ENCODE results near the gene A4GNT.

Gene A4GNT

GRCh38 chr3:138078096-138078495 is 54.1 kb downstream of the A4GNT start:
- no peak overlapping the region for H3K4me3 ChIP-seq (ENCODE audit: low read length, poor library complexity, severe bottlenecking)
- no peak overlapping the region for H3K9ac ChIP-seq (ENCODE audit: low read depth, low read length, poor library complexity, severe bottlenecking)
- TF ChIP-seq CTCF (conservative IDR thresholded peaks at IDR 0.05; ENCODE audit: low read length) (no peak), EZH2phosphoT487 (IDR thresholded peaks at IDR 0.05; ENCODE audit: borderline replicate concordance) (no peak)

More at GRCh38 chr3:138078096-138078495, 54.1 kb downstream of the A4GNT start:
- H3K36me3 ChIP-seq (ENCODE audit: insufficient read depth, low read length) = no peaks in the 10 kb centered on the region; the same call in 1 of the 2 replicates
- H3K79me2 ChIP-seq (ENCODE audit: insufficient read depth, low read length) = no peaks in the 10 kb centered on the region
- H3K27me3 ChIP-seq (ENCODE audit: insufficient read depth, low read length, poor library complexity, severe bottlenecking) = no peaks in the 10 kb centered on the region
- no peaks in the 10 kb centered on the region for H4K20me1 ChIP-seq (ENCODE audit: insufficient read depth, low read length, poor library complexity, severe bottlenecking)
- H3K9me2 ChIP-seq (replicated peaks; ENCODE audit: low read depth, low read length) = no peaks in the 10 kb centered on the region
- H3K4me2 ChIP-seq (ENCODE audit: low read depth, low read length, poor library complexity, severe bottlenecking) = no peak overlapping the region
- no peak overlapping the region for H2AFZ ChIP-seq (ENCODE audit: low read length)
- peaks cover 15% of the 10 kb centered on the region for H3K4me1 ChIP-seq (ENCODE audit: insufficient read depth, low read length, poor library complexity, severe bottlenecking)
- H3F3A ChIP-seq (ENCODE audit: low read depth) = peaks cover 5% of the 10 kb centered on the region; the same call in 1 of the 2 replicates
- no peaks in the 10 kb centered on the region for H3K9me3 ChIP-seq (ENCODE audit: insufficient read depth, low read depth, low read length)

Data from Loucy (cell line).